ENCODE results near the gene BMF. TPM values are rescaled to one million over a fixed set of nuclear protein-coding genes. Genes with fewer than 3 reads are reported as not detected.
"Not testable (repeated sequence)": the region's sequence is repeated elsewhere in the genome, so short reads cannot be mapped to it uniquely, and the experiment has no call there.

Gene BMF
- polyA plus RNA-seq, 3 donors, result 5.6 to 59.6 (median 6.5) TPM

- H4K20me1 ChIP-seq (ENCODE audit: insufficient read depth, low read length); H3K27me3 ChIP-seq (ENCODE audit: control insufficient read depth in 2 of 2, insufficient read depth in 2 of 2, low read length in 2 of 2); H3K36me3 Mint-ChIP-seq; intact Hi-C loops (cut with micrococcal nuclease); H3K9me3 Mint-ChIP-seq; H3K27ac ChIP-seq (ENCODE audit: low read depth in 1 of 2, low read length in 2 of 2); H3K9me3 ChIP-seq (replicated peaks in 1 of 2; ENCODE audit: control insufficient read depth in 1 of 2, insufficient read depth in 1 of 2, low read length in 2 of 2); H3K9ac ChIP-seq (ENCODE audit: insufficient read depth, low read length, poor library complexity, severe bottlenecking); H3K79me2 ChIP-seq (ENCODE audit: insufficient read depth, low read length); H3K36me3 ChIP-seq (replicated peaks in 1 of 2; ENCODE audit: control insufficient read depth in 1 of 2, insufficient read depth in 2 of 2, low read length in 2 of 2): not testable (repeated sequence)
- DNase-seq, result peak in 1 of 3 donors; percentile 23
- H3K27ac Mint-ChIP-seq, result peak overlapping the region in 1 of 7 donors; percentile 26
- H3K4me2 ChIP-seq (replicated peaks; ENCODE audit: extremely low read depth, low read length, poor library complexity, severe bottlenecking), result peak overlapping the region; percentile 31
- H3K4me3 ChIP-seq (replicated peaks in 1 of 3; ENCODE audit: low read depth in 2 of 3, low read length in 3 of 3), result peak overlapping the region in 1 of 3 experiments; percentile 36
- H2AFZ ChIP-seq (ENCODE audit: insufficient read depth, low read depth, low read length, poor library complexity, severe bottlenecking), result peak overlapping the region; percentile 11
- H3K4me1 ChIP-seq (ENCODE audit: control insufficient read depth in 1 of 2, insufficient read depth in 2 of 2, low read length in 2 of 2), result peaks cover 16 to 17% of the 10 kb centered on the region in 2 donors
- 33% methylated on average over 12 of the region's 34 CpGs for whole genome bisulfite sequencing (ENCODE audit: insufficient coverage)
- H3K4me1 Mint-ChIP-seq, result peaks cover 27% of the 10 kb centered on the region
- H3K4me3 Mint-ChIP-seq, result peak overlapping the region; percentile 64 to 85
- H3K27me3 Mint-ChIP-seq (ENCODE audit: low read depth in 3 of 3), result peaks cover 5 to 12% (median 8%) of the 10 kb centered on the region in 3 donors
Observed at GRCh38 chr15:40073716-40074490, 34.8 kb downstream of the BMF start.

GRCh38 chr15:40072216-40072990 is 36.3 kb downstream of the BMF start:
- Histone ChIP-seq H3K79me2 (ENCODE audit: insufficient read depth, low read length) (no peaks in the 10 kb centered on the region), H3K27ac (ENCODE audit: low read depth in 1 of 2, low read length in 2 of 2) (no peak overlapping the region), H2AFZ (ENCODE audit: insufficient read depth, low read depth, low read length, poor library complexity, severe bottlenecking) (no peak overlapping the region), H3K9ac (ENCODE audit: insufficient read depth, low read length, poor library complexity, severe bottlenecking) (no peak overlapping the region), H3K36me3 (replicated peaks in 1 of 2; ENCODE audit: control insufficient read depth in 1 of 2, insufficient read depth in 2 of 2, low read length in 2 of 2) (no peaks in the 10 kb centered on the region), H3K9me3 (replicated peaks in 1 of 2; ENCODE audit: control insufficient read depth in 1 of 2, insufficient read depth in 1 of 2, low read length in 2 of 2) (no peaks in the 10 kb centered on the region), H3K4me3 (replicated peaks in 1 of 3; ENCODE audit: low read depth in 2 of 3, low read length in 3 of 3) (no peak overlapping the region), H3K4me1 (ENCODE audit: control insufficient read depth in 1 of 2, insufficient read depth in 2 of 2, low read length in 2 of 2) (peaks cover 16 to 17% of the 10 kb centered on the region in 2 donors), H4K20me1 (ENCODE audit: insufficient read depth, low read length) (no peaks in the 10 kb centered on the region), H3K27me3 (ENCODE audit: control insufficient read depth in 2 of 2, insufficient read depth in 2 of 2, low read length in 2 of 2) (no peaks in the 10 kb centered on the region), H3K4me2 (replicated peaks; ENCODE audit: extremely low read depth, low read length, poor library complexity, severe bottlenecking) (no peak overlapping the region)
- no peak for DNase-seq
- Mint-ChIP-seq H3K27me3 (ENCODE audit: low read depth in 3 of 3) (peaks cover 5 to 12% (median 8%) of the 10 kb centered on the region in 3 donors), H3K9me3 (peaks cover 0 to 6% (median 3%) of the 10 kb centered on the region in 7 donors), H3K27ac (peak overlapping the region in 2 of 7 donors; percentile 3 to 19), H3K36me3 (peaks cover 0 to 3% of the 10 kb centered on the region in 2 donors), H3K4me1 (peaks cover 27% of the 10 kb centered on the region), H3K4me3 (peak overlapping the region; percentile 67 to 71)
- 68% methylated on average over 30 of the region's 34 CpGs for WGBS (ENCODE audit: insufficient coverage)
- TF ChIP-seq, protein P1, sequence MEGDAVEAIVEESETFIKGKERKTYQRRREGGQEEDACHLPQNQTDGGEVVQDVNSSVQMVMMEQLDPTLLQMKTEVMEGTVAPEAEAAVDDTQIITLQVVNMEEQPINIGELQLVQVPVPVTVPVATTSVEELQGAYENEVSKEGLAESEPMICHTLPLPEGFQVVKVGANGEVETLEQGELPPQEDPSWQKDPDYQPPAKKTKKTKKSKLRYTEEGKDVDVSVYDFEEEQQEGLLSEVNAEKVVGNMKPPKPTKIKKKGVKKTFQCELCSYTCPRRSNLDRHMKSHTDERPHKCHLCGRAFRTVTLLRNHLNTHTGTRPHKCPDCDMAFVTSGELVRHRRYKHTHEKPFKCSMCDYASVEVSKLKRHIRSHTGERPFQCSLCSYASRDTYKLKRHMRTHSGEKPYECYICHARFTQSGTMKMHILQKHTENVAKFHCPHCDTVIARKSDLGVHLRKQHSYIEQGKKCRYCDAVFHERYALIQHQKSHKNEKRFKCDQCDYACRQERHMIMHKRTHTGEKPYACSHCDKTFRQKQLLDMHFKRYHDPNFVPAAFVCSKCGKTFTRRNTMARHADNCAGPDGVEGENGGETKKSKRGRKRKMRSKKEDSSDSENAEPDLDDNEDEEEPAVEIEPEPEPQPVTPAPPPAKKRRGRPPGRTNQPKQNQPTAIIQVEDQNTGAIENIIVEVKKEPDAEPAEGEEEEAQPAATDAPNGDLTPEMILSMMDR (IDR thresholded peaks at IDR 0.05), result no peak
- intact Hi-C loops (cut with micrococcal nuclease), result no loop called here

Data from CD14-positive monocyte (primary cell).